SK-N-SH (cell line): ENCODE results near the gene CUBN. TPM values are rescaled to one million over a fixed set of nuclear protein-coding genes. Genes with fewer than 3 reads are reported as not detected.

ENCODE experiments used
- CHD2 ChIP-seq: fragments of 150-350 bp; IDR thresholded peaks from 2 replicates; pipeline ENCODE4 v1.6.1; 2018; ENCODE audit warnings: low read length; ENCODE audit not compliant: partially characterized antibody
- EZH2phosphoT487 ChIP-seq: fragments of 200-600 bp; sonication (generic); IDR thresholded peaks from 2 replicates; pipeline ENCODE4 v1.6.1; 2017; ENCODE audit warnings: low read depth, mixed run types, mild to moderate bottlenecking, antibody characterized with exemption, moderate library complexity, borderline replicate concordance
- FOSL2 ChIP-seq: IDR thresholded peaks from 2 replicates; pipeline ENCODE4 v1.4.0; 2012; ENCODE audit warnings: low read depth, mild to moderate bottlenecking, moderate library complexity, borderline replicate concordance
- FOXJ3 ChIP-seq: sonication (generic); formaldehyde crosslinking; IDR thresholded peaks from 2 replicates; pipeline ENCODE4 v1.5.1; 2020; ENCODE audit warnings: mild to moderate bottlenecking, missing genetic modification reagents
- FOXM1 ChIP-seq: IDR thresholded peaks from 2 replicates; pipeline ENCODE4 v1.4.0; 2012; ENCODE audit warnings: low read depth, mild to moderate bottlenecking
- GABPA ChIP-seq: IDR thresholded peaks from 2 replicates; pipeline ENCODE4 v1.4.0; 2012; ENCODE audit warnings: low read depth, mild to moderate bottlenecking
- IRF3 ChIP-seq: fragments of 150-350 bp; IDR thresholded peaks from 2 replicates; pipeline ENCODE4 v1.6.1; 2016; ENCODE audit warnings: mild to moderate bottlenecking, low read depth, low read length
- JUND ChIP-seq: IDR thresholded peaks from 2 replicates; pipeline ENCODE4 v1.4.0; 2012
- MEF2A ChIP-seq: IDR thresholded peaks from 2 replicates; pipeline ENCODE4 v1.4.0; 2012; ENCODE audit warnings: low read depth, borderline replicate concordance
- MXI1 ChIP-seq: IDR thresholded peaks from 2 replicates; pipeline ENCODE4 v1.6.1; 2012; ENCODE audit warnings: mild to moderate bottlenecking, low read depth, low read length, improper control_type of control experiment
- NFIC ChIP-seq: IDR thresholded peaks from 2 replicates; pipeline ENCODE4 v1.4.0; 2012; ENCODE audit warnings: borderline replicate concordance
- NRF1 ChIP-seq: IDR thresholded peaks from 2 replicates; pipeline ENCODE4 v1.6.1; 2012; ENCODE audit warnings: low read depth, mild to moderate bottlenecking, low read length
- RCOR1 ChIP-seq: fragments of 150-350 bp; IDR thresholded peaks from 2 replicates; pipeline ENCODE4 v1.6.1; 2017; ENCODE audit warnings: antibody characterized with exemption, low read length
- REST ChIP-seq: IDR thresholded peaks from 2 replicates; pipeline ENCODE4 v1.6.1; 2012; ENCODE audit warnings: mild to moderate bottlenecking, low read depth, low read length, moderate library complexity
- RFX5 ChIP-seq: IDR thresholded peaks from 2 replicates; pipeline ENCODE4 v1.6.1; 2012; ENCODE audit warnings: mild to moderate bottlenecking, improper control_type of control experiment, low read length
- RXRA ChIP-seq: IDR thresholded peaks from 2 replicates; pipeline ENCODE4 v1.4.0; 2012; ENCODE audit warnings: low read depth, mild to moderate bottlenecking, borderline replicate concordance
- SIN3A ChIP-seq: IDR thresholded peaks from 2 replicates; pipeline ENCODE4 v1.6.1; 2012; ENCODE audit warnings: low read depth, mild to moderate bottlenecking, low read length, moderate library complexity, borderline replicate concordance
- SMC3 ChIP-seq: IDR thresholded peaks from 2 replicates; pipeline ENCODE4 v1.6.1; 2012; ENCODE audit warnings: low read depth, low read length, improper control_type of control experiment
- TAF1 ChIP-seq: IDR thresholded peaks from 2 replicates; pipeline ENCODE4 v1.6.1; 2012; ENCODE audit warnings: low read depth, mild to moderate bottlenecking, low read length, moderate library complexity, borderline replicate concordance
- USF2 ChIP-seq: fragments of 150-350 bp; IDR thresholded peaks from 2 replicates; pipeline ENCODE4 v1.6.1; 2017; ENCODE audit warnings: antibody characterized with exemption, low read length, low read depth, borderline replicate concordance
- YY1 ChIP-seq: IDR thresholded peaks from 2 replicates; pipeline ENCODE4 v1.4.0; 2012; ENCODE audit warnings: low read depth, mild to moderate bottlenecking
- ZBTB33 ChIP-seq: IDR thresholded peaks from 2 replicates; pipeline ENCODE4 v1.4.0; 2012; ENCODE audit warnings: low read depth, borderline replicate concordance
- polyA plus RNA-seq, 3 experiments: library from polyadenylated mRNA; depleted of rRNA; stranded (reverse); fragments of >200 nt; gene quantifications; 2 replicates each; pipeline ENCODE4 v1.2.3, GENCODE V29; 2012

CUBN gene
- polyA plus RNA-seq, 1 of the 3 experiments (the other 2 are of a cell fraction), result 2.4 TPM

- no peak for TF ChIP-seq SMC3
- no peak for TF ChIP-seq NRF1
- no peak for TF ChIP-seq IRF3
- peak; percentile 76; the same call in 1 of the 2 replicates for TF ChIP-seq FOSL2
- no peak for TF ChIP-seq TAF1
- no peak for TF ChIP-seq RCOR1
- TF ChIP-seq FOXM1, result no peak
- no peak for TF ChIP-seq YY1
- no peak for TF ChIP-seq MXI1
- no peak for TF ChIP-seq SIN3A
- TF ChIP-seq USF2, result no peak
- TF ChIP-seq EZH2phosphoT487, result no peak
- peak; percentile 93 for TF ChIP-seq JUND
- TF ChIP-seq MEF2A, result peak; percentile 63; the same call in 1 of the 2 replicates
- peak; percentile 55; the same call in 1 of the 2 replicates for TF ChIP-seq NFIC
- TF ChIP-seq FOXJ3 (CRISPR knock-in tag), result no peak
- no peak for TF ChIP-seq CHD2
- no peak for TF ChIP-seq REST
- peak; percentile 73; the same call in 1 of the 2 replicates for TF ChIP-seq RXRA
- peak; percentile 9; the same call in 1 of the 2 replicates for TF ChIP-seq GABPA
- TF ChIP-seq RFX5, result no peak
- no peak for TF ChIP-seq ZBTB33
- TF ChIP-seq, all 33 proteins: peak for 14
Measured at GRCh38 chr10:17062493-17062892, 67.1 kb downstream of the CUBN start (continued).
